Suprapubic skin (tissue), 3 donors: ENCODE measurements around the gene KRT73.

Source experiments
- CTCF ChIP-seq, 2 donors: fragments of 200-600 bp in 1 of 2; fragments of 450-650 bp in 1 of 2; sonication (generic) in 1 of 2; IDR thresholded peaks; one replicate each; pipeline ENCODE4 v1.5.1; 2016 to 2019; ENCODE audit warnings: antibody characterized with exemption in 2 of 2, mild to moderate bottlenecking in 1 of 2, moderate library complexity in 1 of 2
- POLR2AphosphoS5 ChIP-seq, 3 donors: sonication (generic); formaldehyde crosslinking; IDR thresholded peaks; one replicate each; pipeline ENCODE4 v1.6.1; 2017; ENCODE audit warnings: antibody characterized with exemption in 3 of 3

GRCh38 chr12:52611080-52611468 is 7.3 kb downstream of the KRT73 start:
- no peak for TF ChIP-seq CTCF (IDR thresholded peaks at IDR 0.05)
- TF ChIP-seq POLR2AphosphoS5 (IDR thresholded peaks at IDR 0.05): no peak
